Amniotic stem cell (primary cell): Measurements from ENCODE around the gene ELP2.
"Not testable (repeated sequence)": the region's sequence is repeated elsewhere in the genome, so short reads cannot be mapped to it uniquely, and the experiment has no call there.

ENCODE experiments used
- DNase-seq: peaks from one replicate; lab custom pipeline; 2025; lab: John Stamatoyannopoulos, UW

ELP2 gene

DNA sequence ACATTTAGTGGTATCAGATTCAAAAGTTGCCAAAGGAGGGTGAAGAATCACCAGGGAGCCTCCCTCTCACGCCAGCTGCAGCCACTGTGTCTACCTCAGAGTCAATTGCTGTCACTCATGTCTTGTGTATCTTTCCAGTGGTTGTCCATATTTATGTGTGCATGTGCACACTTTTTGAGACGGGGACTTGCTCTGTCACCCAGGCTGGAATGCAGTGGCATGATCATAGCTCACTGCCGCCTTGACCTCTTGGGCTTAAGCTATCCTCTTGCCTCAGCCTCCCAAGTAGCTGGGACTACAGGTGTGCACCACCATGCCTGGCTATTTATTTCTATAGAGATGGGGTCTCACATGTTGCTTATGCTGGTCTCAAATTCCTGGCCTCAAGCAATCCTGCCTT, 61.6 kb downstream of the ELP2 start:
- DNase-seq: no peak

- DNase-seq: no peak
Measured at GRCh38 chr18:36191711-36192110, 62.0 kb downstream of the ELP2 start.

GRCh38 chr18:36194600-36195315, 65.1 kb downstream of the ELP2 start:
- DNase-seq: no peak

DNA sequence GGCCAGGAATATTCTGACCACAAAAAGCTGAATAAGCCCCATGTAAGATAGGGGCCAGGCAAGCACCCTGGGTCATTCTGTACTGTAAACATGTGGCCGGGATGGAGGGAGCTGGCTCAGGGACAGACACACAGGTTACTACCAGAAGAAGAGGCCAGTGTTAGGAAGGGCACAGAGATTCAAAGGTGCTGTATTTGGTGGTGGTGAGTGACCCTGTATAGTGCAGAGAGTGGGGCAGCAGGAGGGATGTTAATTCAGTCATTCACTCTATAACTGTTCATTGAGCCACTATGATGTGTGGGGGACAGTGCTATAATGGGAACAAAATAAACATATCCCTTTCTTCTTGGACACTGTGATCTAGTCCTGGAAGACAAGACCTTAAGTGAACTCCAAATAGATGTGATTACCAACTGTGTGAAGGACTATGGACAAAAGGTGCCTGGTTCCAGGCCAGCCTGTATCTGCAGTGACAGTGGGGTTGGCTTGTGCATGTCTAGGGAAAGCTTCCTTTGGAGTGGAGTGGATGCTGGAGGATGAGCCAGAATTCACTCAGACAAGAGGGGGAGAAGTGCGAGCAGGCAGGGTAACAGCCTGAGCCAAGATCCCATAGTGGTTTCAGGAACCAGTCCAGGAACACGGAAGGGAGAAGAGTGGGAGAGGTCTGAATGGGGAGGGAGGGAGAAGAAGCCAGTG, 65.9 kb downstream of the ELP2 start:
- DNase-seq: no peak

DNA sequence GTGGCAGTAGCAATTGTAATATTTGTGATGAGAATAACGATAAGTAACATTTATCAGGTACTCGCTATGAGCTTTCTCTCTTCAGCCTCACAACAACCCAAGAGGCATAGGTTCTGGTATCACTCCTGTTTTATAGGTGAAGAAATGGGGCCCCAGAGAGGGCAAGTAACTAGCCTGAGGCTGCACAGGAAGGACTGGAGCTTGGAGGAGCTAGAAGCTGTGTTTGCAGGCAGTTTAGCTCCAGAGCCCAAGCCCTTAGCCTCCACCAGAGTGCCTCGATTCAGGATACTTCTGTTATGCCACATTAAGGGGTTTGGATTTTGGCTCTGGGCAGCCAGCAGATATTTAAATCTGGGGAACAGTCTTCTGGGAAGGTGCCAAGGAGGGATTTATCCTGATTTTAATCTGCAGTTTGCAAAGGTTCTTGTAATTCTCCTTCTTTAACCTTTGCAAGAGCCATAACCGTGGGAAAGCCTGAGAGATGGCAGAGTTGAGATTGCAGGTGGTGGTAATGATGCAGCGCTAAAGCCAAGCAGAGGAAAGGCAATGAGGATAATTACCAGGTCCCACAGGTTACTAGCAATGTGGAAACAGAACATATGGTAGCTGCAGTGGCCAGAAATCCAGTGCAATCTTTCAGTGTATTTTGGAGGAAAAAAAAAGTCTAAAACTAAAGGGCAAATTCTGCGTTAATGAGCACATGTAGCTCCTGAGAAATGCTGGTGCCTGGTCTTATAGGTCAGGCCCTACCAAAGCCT, 66.7 kb downstream of the ELP2 start:
- DNase-seq: no peak

DNA sequence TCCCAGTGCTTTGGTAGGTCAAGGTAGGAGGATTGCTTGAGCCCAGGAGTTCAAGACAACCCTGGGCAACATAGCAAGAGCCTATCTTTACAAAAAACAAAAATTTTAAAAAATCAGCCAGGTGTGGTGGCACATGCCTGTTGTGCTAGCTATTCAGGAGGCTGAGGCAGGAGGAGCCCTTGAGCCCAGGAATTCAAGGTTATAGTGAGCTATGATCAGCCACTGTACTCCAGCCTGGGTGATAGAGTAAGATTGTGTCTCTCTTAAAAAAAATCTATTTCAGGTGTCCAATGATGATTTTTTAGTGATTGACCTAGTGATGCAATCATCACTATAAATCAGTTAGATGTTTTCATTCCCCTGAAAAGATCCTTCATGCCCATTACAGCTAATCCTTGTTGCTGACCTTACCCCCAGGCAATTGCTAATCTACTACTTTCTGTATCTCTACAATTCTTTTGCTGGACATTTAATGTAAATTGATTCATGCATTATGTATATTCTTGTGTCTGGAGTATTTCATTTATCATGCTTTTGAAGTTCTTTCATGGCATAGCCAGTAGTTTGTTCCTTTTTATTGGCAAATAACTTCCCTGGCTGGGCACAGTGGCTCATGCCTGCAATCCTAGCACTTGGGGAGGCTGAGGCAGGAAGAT, 67.9 kb downstream of the ELP2 start:
- no peak for DNase-seq

DNA sequence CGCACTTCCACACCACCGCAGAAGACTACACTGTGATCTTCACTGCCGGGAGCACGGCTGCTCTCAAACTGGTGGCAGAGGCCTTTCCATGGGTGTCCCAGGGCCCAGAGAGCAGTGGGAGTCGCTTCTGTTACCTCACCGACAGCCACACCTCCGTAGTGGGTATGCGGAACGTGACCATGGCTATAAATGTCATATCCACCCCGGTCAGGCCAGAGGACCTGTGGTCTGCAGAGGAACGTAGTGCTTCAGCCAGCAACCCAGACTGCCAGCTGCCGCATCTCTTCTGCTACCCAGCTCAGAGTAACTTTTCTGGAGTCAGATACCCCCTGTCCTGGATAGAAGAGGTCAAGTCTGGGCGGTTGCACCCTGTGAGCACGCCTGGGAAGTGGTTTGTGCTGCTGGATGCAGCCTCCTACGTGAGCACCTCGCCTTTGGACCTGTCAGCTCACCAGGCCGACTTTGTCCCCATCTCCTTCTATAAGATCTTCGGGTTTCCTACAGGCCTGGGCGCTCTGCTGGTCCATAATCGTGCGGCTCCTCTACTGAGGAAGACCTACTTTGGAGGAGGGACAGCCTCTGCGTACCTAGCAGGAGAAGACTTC, 70.1 kb downstream of the ELP2 start:
- no peak for DNase-seq

DNA sequence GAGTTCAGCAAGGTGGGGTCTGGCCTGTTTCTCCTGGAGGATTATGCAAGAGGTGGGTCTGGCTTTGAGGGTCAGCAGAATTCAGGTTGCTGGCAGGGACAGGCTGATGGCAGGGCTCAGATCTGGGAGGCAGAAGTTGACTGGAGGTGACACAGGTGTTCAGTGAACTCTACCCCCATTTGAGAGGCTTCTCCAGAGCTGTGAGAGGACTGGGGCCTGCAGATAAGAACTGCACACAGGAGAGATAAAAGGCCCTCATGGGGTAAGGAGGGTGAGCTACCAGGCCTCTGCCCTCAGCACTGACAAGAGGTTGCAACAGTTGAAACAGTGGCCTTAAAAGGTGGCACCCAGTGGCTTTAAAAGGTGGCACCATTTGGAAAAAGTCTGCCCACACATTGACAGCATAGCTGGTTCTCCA, 70.7 kb downstream of the ELP2 start:
- DNase-seq: no peak

GRCh38 chr18:36201765-36202164, 72.1 kb downstream of the ELP2 start:
- no peak for DNase-seq

DNA sequence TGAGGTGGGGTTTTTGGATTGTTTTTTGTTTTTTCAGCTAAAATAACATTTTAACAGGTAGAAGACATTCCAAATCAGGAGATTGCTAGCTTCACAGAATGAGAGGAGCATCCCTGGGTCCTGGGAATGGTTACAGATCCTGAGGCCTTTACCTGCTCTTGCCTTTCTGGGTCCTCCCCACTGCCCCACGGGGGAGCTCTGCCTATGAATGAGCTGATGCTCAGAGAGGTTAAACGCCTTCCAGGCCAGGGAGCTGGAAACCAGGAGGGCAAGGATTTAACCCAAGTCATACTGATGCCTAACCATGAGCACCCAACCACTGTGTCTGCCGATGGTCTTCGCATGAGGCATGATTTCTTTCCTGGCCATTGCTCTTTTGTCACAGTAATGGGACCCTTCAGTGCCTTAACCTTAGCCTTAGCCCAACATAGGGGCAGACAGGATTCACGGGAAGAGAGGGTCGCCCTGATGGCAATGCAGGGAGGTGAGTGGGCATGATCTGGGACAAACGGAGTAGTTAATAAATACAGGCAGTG, 73.7 kb downstream of the ELP2 start:
- DNase-seq: no peak

DNA sequence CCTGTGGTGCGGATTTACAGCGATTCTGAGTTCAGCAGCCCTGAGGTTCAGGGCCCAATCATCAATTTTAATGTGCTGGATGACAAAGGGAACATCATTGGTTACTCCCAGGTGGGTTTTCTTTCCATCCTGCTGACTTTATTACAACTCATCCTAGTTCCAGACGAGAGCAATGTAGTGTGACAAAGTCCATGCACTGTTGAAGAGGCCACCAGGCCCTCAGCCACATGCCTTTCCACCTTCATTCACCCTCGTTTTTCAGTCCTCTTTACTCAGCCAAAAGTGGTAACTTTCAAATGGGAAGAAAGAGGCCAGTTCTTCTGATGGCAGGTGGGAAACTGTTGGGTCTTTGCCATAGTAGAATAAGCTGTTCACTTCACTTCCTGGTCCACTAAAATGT, 75.5 kb downstream of the ELP2 start:
- DNase-seq: no peak

DNA sequence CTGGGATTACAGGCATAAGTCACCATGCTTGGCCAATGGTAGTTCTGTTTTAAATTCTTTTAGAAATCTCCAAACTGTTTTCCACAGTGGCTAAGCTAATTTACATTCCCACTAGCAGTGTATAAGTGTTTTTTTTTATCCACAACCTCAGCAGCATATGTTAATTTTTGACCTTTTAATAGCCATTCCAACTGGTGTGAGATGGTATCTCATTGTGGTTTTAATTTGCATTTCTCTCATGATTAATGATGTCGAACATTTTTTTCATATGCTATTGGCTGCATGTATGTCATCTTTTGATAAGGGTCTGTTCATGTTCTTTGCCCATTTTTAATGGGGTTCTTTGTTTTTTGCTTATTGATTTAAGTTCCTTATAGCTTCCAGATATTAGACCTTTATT, 77.6 kb downstream of the ELP2 start:
- no peak for DNase-seq

DNA sequence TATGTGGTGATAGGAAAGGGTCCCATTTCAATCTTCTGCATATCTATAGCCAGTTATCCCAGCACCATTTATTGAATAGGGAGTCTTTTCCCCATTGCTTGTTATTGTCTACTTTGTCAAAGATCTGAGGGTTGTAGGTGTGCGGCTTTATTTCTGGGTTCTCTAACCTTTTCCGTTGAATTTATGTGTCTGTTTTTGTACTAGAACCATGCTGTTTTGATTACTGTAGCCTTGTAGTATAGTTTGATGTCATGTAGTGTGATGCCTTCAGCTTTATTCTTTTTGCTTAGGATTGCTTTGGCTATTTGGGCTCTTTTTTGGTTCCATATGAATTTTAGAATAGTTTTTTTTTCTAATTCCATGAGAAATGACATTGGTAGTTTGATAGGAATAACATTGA, 78.3 kb downstream of the ELP2 start:
- DNase-seq: not testable (repeated sequence)

GRCh38 chr18:36211612-36212065, 81.9 kb downstream of the ELP2 start:
- DNase-seq: no peak

GRCh38 chr18:36212301-36213171, 82.8 kb downstream of the ELP2 start:
- DNase-seq: no peak

DNA sequence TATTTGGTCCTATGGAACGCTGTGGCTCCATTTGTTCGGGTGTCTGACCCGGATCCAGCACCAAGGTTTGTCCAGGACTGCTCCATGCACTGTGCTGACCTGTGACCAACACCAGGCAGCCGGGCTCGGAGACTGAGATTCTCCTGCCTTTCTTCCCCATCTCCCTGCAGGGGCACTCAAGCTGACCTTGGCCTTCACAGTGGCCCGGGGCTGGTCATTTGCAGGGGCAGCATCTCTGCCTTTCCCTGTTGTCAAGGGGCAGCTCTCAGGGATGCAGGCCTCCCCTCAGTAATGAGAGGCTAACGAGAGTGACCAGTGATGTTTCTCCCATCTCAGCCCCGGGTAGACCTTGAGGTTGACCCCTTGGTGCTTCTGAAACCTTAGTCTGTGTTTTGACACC, 85.1 kb downstream of the ELP2 start:
- no peak for DNase-seq

- DNase-seq: no peak
Measured at GRCh38 chr18:36215577-36215976, 85.9 kb downstream of the ELP2 start.

DNA sequence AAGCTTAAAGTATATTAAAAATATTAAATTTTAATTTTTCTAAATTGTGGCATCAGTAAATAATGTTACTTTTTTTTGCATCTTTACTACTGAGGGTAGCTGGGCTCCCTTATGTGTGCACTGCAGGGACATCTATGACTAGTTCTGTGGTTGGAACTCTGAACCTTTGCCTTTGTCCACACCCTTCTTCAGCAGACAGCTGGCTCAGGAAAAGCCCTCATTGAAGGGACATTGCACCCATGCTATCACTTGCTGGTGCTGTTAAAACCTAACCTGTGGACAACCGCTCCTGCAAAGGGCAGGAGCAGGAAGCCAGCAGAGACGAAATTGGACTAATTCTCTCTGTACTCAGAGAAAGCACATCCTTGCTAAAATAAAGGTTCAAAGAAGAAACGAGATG, 87.6 kb downstream of the ELP2 start:
- DNase-seq: no peak

DNA sequence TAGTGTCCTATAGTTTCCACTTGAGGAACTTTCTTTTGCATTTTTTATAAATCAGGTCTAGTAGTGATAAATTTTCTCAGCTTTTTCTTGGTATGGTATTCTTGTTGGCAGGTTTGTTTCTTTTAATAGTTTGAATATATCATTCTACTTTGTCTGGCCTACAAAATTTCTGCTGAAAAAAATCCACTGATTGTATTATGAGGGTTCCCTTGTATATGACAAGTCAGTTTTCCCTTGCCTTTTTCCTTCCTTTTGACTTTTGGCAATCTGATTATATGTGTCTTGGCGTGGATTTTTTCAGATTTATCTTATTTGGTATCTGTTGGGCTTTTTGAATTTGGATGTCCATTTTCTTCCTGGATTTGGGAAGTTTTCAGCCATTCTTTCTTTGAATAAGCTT, 99.5 kb downstream of the ELP2 start:
- DNase-seq: no peak
